H1 (cell line): ENCODE measurements around the gene FAT2. TPM values are rescaled to one million over a fixed set of nuclear protein-coding genes. Genes with fewer than 3 reads are reported as not detected.

ENCODE experiments used
- CBX5 ChIP-seq: fragments of 300-800, 300-1000 bp; sonication (generic); IDR thresholded peaks from 2 replicates; pipeline ENCODE4 v1.7.1; 2016; ENCODE audit warnings: antibody characterized with exemption, low read length, low read depth
- CBX8 ChIP-seq: fragments of 300-800, 300-1000 bp; sonication (generic); IDR thresholded peaks from 2 replicates; pipeline ENCODE4 v1.7.1; 2016; ENCODE audit warnings: low read depth, low read length, borderline replicate concordance
- CHD1 ChIP-seq: IDR thresholded peaks from 2 replicates; pipeline ENCODE4 v1.6.1; 2012; ENCODE audit warnings: low read depth, low read length, improper control_type of control experiment
- JUN ChIP-seq: IDR thresholded peaks from 2 replicates; pipeline ENCODE4 v1.6.1; 2011; ENCODE audit warnings: low read depth, mild to moderate bottlenecking, improper control_type of control experiment, low read length
- NANOG ChIP-seq: IDR thresholded peaks from 2 replicates; pipeline ENCODE4 v1.6.1; 2011; ENCODE audit warnings: low read length, low read depth, mild to moderate bottlenecking, inconsistent platforms; ENCODE audit not compliant: insufficient read depth, poor library complexity, severe bottlenecking
- POLR2AphosphoS5 ChIP-seq: IDR thresholded peaks from 2 replicates; pipeline ENCODE4 v1.6.1; 2011; ENCODE audit warnings: low read depth, low read length
- polyA plus RNA-seq, 7 experiments: library from polyadenylated mRNA; depleted of rRNA in 3 of 7; stranded (reverse) in 5 of 7; unstranded in 2 of 7; fragments of >200 nt in 5 of 7; fragments of 200-250 nt in 2 of 7; gene quantifications; 1 replicate in 5 of 7; 2 replicates in 1 of 7; 4 replicates in 1 of 7; pipeline versions ENCODE4 v1.2.1 to v1.2.3, GENCODE V29; 2011 to 2013; ENCODE audit warnings: missing spikeins in 2 of 7, mixed read lengths in 2 of 7
- total RNA-seq: library from RNA; stranded (reverse); fragmentation: NEBNext Ultra II Directional; extraction: Animal tissue kit (Norgen Biotek cat#: 25700); gene quantifications from 2 replicates; pipeline ENCODE4 v1.2.1, GENCODE V29; 2021

Gene FAT2
- total and polyA plus RNA-seq, 2 of the 8 experiments (the other 6 are each of a cell fraction or from before 2014, with no cell fraction given): 0.12 to 0.30 TPM

- TF ChIP-seq NANOG: no peak
- TF ChIP-seq JUN: no peak
- TF ChIP-seq CHD1: no peak
- TF ChIP-seq CBX5: no peak
- no peak for TF ChIP-seq CBX8
- no peak for TF ChIP-seq POLR2AphosphoS5
These were observed 18.3 kb downstream of the FAT2 start (continued) for GRCh38 chr5:151572657-151573368.
